Prostate gland (tissue), 2 donors: ENCODE measurements around the gene AIPL1.

ENCODE experiments used
- POLR2A ChIP-seq: fragments of 450-650 bp; IDR thresholded peaks from one replicate; pipeline ENCODE4 v1.6.1; 2016; ENCODE audit warnings: antibody characterized with exemption, mild to moderate bottlenecking
- POLR2AphosphoS5 ChIP-seq: sonication (generic); formaldehyde crosslinking; IDR thresholded peaks from one replicate; pipeline ENCODE4 v1.6.1; 2017; ENCODE audit warnings: antibody characterized with exemption
- TF ChIP-seq, protein P1 (sequence below), 4 experiments: fragments of 200-600 bp in 2 of 4; fragments of 450-650 bp in 2 of 4; sonication (generic) in 2 of 4; IDR thresholded peaks; 1 replicate in 3 of 4; 2 replicates in 1 of 4; pipeline ENCODE4 v1.5.1; 2016 to 2019; ENCODE audit warnings: antibody characterized with exemption in 4 of 4, mild to moderate bottlenecking in 2 of 4, moderate library complexity in 2 of 4

- TF ChIP-seq, protein P1, sequence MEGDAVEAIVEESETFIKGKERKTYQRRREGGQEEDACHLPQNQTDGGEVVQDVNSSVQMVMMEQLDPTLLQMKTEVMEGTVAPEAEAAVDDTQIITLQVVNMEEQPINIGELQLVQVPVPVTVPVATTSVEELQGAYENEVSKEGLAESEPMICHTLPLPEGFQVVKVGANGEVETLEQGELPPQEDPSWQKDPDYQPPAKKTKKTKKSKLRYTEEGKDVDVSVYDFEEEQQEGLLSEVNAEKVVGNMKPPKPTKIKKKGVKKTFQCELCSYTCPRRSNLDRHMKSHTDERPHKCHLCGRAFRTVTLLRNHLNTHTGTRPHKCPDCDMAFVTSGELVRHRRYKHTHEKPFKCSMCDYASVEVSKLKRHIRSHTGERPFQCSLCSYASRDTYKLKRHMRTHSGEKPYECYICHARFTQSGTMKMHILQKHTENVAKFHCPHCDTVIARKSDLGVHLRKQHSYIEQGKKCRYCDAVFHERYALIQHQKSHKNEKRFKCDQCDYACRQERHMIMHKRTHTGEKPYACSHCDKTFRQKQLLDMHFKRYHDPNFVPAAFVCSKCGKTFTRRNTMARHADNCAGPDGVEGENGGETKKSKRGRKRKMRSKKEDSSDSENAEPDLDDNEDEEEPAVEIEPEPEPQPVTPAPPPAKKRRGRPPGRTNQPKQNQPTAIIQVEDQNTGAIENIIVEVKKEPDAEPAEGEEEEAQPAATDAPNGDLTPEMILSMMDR (IDR thresholded peaks at IDR 0.05): no peak
- TF ChIP-seq POLR2A (no peak), POLR2AphosphoS5 (no peak)
These were observed 19.8 kb upstream of the AIPL1 start for GRCh38 chr17:6454495-6455320.
